ENCODE measurements around the gene NR1D2. TPM values are rescaled to one million over a fixed set of nuclear protein-coding genes. Genes with fewer than 3 reads are reported as not detected.

The NR1D2 gene
- total RNA-seq: 123 TPM

GRCh38 chr3:23944861-23945662 lies at the start of gene NR1D2:
Gene NR1D2, plus strand, starts transcription at chr3:23945286. Its CDS starts 293 bp downstream, at chr3:23945579.

GRCh38 chr3:23916886-23917678 lies 28.0 kb upstream of the NR1D2 start, which contains the start of the genes NKIRAS1 and RPL15:
Gene NKIRAS1, minus strand, starts transcription at chr3:23916990. Its CDS starts 6,086 bp downstream, at chr3:23910904.
Gene RPL15, plus strand, starts transcription at chr3:23917132. Its CDS starts 728 bp downstream, at chr3:23917860.

Other genes starting within 250 kb of the NR1D2 start
- 93.1 TPM for gene UBE2E1, start 139.3 kb upstream of the NR1D2 start, total RNA-seq
- gene NKIRAS1, start 28.3 kb upstream of the NR1D2 start, total RNA-seq: 36.1 TPM
- gene RPL15, start 28.2 kb upstream of the NR1D2 start, total RNA-seq: 2,811 TPM

Measured in camera-type eye (tissue), 1 donor.